HepG2 (cell line): ENCODE measurements around the gene ZNF500. TPM values are rescaled to one million over a fixed set of nuclear protein-coding genes. Genes with fewer than 3 reads are reported as not detected.

Experiments used
- BATF2 ChIP-seq: sonication (generic); formaldehyde crosslinking; IDR thresholded peaks from 2 replicates; pipeline ENCODE4 v1.8.0; 2022; ENCODE audit warnings: mild to moderate bottlenecking, missing genetic modification reagents, moderate library complexity
- BRF2 ChIP-seq: sonication (generic); formaldehyde crosslinking; IDR thresholded peaks from 2 replicates; pipeline ENCODE4 v1.8.1; 2022; ENCODE audit warnings: mild to moderate bottlenecking, missing genetic modification reagents
- ELF4 ChIP-seq: sonication (generic); formaldehyde crosslinking; IDR thresholded peaks from 2 replicates; pipeline ENCODE4 v1.5.0; 2020; ENCODE audit warnings: missing genetic modification reagents, mild to moderate bottlenecking, moderate library complexity, borderline replicate concordance
- ETV6 ChIP-seq: sonication (generic); formaldehyde crosslinking; conservative IDR thresholded peaks from 2 replicates; pipeline ENCODE4 v1.4.0; 2020; ENCODE audit warnings: missing genetic modification reagents
- GABPA ChIP-seq, 2 experiments: IDR thresholded peaks; 2 replicates each; pipeline ENCODE4 v1.6.1; 2011 to 2016; ENCODE audit warnings: low read depth in 2 of 2, low read length in 1 of 2, missing biosample characterization in 1 of 2, missing genetic modification characterization in 1 of 2
- KDM3A ChIP-seq: IDR thresholded peaks from 2 replicates; pipeline ENCODE4 v1.6.1; 2018; ENCODE audit warnings: low read depth, missing compliant biosample characterization
- MED8 ChIP-seq: sonication (generic); formaldehyde crosslinking; IDR thresholded peaks from 2 replicates; pipeline ENCODE4 v1.8.1; 2023; ENCODE audit warnings: mild to moderate bottlenecking, missing genetic modification reagents; ENCODE audit not compliant: insufficient replicate concordance
- NCOA1 ChIP-seq: sonication (generic); formaldehyde crosslinking; IDR thresholded peaks from 2 replicates; pipeline ENCODE4 v1.9.0; 2021; ENCODE audit warnings: missing genetic modification reagents
- NFE2 ChIP-seq: sonication (generic); formaldehyde crosslinking; IDR thresholded peaks from 2 replicates; pipeline ENCODE4 v1.4.0; 2020; ENCODE audit warnings: missing genetic modification reagents
- PAX8 ChIP-seq: sonication (generic); formaldehyde crosslinking; IDR thresholded peaks from 2 replicates; pipeline ENCODE4 v1.8.0; 2022; ENCODE audit warnings: mild to moderate bottlenecking, missing genetic modification reagents, borderline replicate concordance
- PCBP1 ChIP-seq: fragments of 200-400 bp; formaldehyde crosslinking; IDR thresholded peaks from 2 replicates; pipeline ENCODE4 v1.6.1; 2017; ENCODE audit warnings: mild to moderate bottlenecking, low read depth, low read length, borderline replicate concordance
- SCMH1 ChIP-seq: sonication (generic); formaldehyde crosslinking; IDR thresholded peaks from 2 replicates; pipeline ENCODE4 v1.9.0; 2021; ENCODE audit warnings: missing genetic modification reagents, mild to moderate bottlenecking, borderline replicate concordance
- SRY ChIP-seq: sonication (generic); formaldehyde crosslinking; IDR thresholded peaks from 2 replicates; pipeline ENCODE4 v1.8.0; 2022; ENCODE audit warnings: mild to moderate bottlenecking, missing genetic modification reagents
- TEAD2 ChIP-seq: sonication (generic); formaldehyde crosslinking; IDR thresholded peaks from 2 replicates; pipeline ENCODE4 v1.9.0; 2021; ENCODE audit warnings: missing genetic modification reagents
- ZBTB8A ChIP-seq: sonication (generic); formaldehyde crosslinking; IDR thresholded peaks from 2 replicates; pipeline ENCODE4 v1.4.0; 2020; ENCODE audit warnings: mild to moderate bottlenecking, low read depth, missing genetic modification reagents, borderline replicate concordance
- ZC3H4 ChIP-seq: sonication (generic); formaldehyde crosslinking; IDR thresholded peaks from 2 replicates; pipeline ENCODE4 v1.4.0; 2020; ENCODE audit warnings: missing genetic modification reagents, borderline replicate concordance
- ZNF343 ChIP-seq: sonication (generic); formaldehyde crosslinking; IDR thresholded peaks from 2 replicates; pipeline ENCODE4 v1.4.0; 2020; ENCODE audit warnings: mild to moderate bottlenecking, missing genetic modification reagents
- polyA plus RNA-seq, 8 experiments: library from polyadenylated mRNA; depleted of rRNA in 3 of 8; stranded (reverse) in 7 of 8; unstranded in 1 of 8; fragments of >200 nt; fragmentation: Illumina TruSeq in 4 of 8; extraction: Trizol in 4 of 8; gene quantifications; 2 replicates each; pipeline versions ENCODE4 v1.2.1 to v1.2.3, GENCODE V29; 2011 to 2016; ENCODE audit warnings: low read depth in 4 of 8, missing spikeins in 1 of 8, mixed read lengths in 1 of 8; ENCODE audit not compliant: insufficient read depth in 1 of 8
- total RNA-seq, 5 experiments: library from RNA; depleted of rRNA; stranded (reverse); fragments of >200 nt; fragmentation: Illumina TruSeq; extraction: Trizol; gene quantifications; 2 replicates each; pipeline ENCODE4 v1.2.3, GENCODE V29; 2016; ENCODE audit warnings: low read depth in 1 of 5
- TF ChIP-seq, protein P1 (sequence below): sonication (generic); formaldehyde crosslinking; IDR thresholded peaks from 2 replicates; pipeline ENCODE4 v1.4.0; 2020; ENCODE audit warnings: mild to moderate bottlenecking, missing genetic modification reagents
- TF ChIP-seq, protein P2 (sequence below): sonication (generic); formaldehyde crosslinking; IDR thresholded peaks from 2 replicates; pipeline ENCODE4 v1.4.0; 2020; ENCODE audit warnings: missing genetic modification reagents, borderline replicate concordance
- TF ChIP-seq, protein P3 (sequence below): sonication (generic); formaldehyde crosslinking; conservative IDR thresholded peaks from 2 replicates; pipeline ENCODE4 v1.8.0; 2022; ENCODE audit warnings: mild to moderate bottlenecking, moderate library complexity, missing genetic modification reagents

ZNF500 gene
- total and polyA plus RNA-seq, 2 of the 13 experiments (the other 11 are each of a cell fraction or from before 2014, with no cell fraction given), result 6.1 to 12.2 TPM

- TF ChIP-seq SCMH1 (CRISPR knock-in tag) (no peak), SRY (CRISPR knock-in tag) (peak; percentile 82; the same call in 1 of the 2 replicates), GABPA (IDR thresholded peaks at IDR 0.05; ENCODE audit: low read depth, low read length) (peak; percentile 96), GABPA (CRISPR knock-in tag; IDR thresholded peaks at IDR 0.05; ENCODE audit: low read depth) (peak; percentile 92), ZNF343 (no peak; the same call in 1 of the 2 replicates), PCBP1 (0 out of 2 replicates have a peak, but pooled peaks have one; percentile 51), BATF2 (CRISPR knock-in tag) (no peak), MED8 (peak; percentile 17), KDM3A (CRISPR knock-in tag) (no peak), BRF2 (CRISPR knock-in tag) (peak; percentile 63; the same call in 1 of the 2 replicates), PAX8 (peak; percentile 80; the same call in 1 of the 2 replicates), ETV6 (CRISPR knock-in tag) (peak; percentile 80; the same call in 1 of the 2 replicates), NFE2 (CRISPR knock-in tag) (no peak), NCOA1 (peak; percentile 77; the same call in 1 of the 2 replicates), ZC3H4 (CRISPR knock-in tag) (no peak), TEAD2 (CRISPR knock-in tag) (peak; percentile 78; the same call in 1 of the 2 replicates), ZBTB8A (CRISPR knock-in tag) (no peak), ELF4 (CRISPR knock-in tag) (no peak)
- TF ChIP-seq, protein P1, sequence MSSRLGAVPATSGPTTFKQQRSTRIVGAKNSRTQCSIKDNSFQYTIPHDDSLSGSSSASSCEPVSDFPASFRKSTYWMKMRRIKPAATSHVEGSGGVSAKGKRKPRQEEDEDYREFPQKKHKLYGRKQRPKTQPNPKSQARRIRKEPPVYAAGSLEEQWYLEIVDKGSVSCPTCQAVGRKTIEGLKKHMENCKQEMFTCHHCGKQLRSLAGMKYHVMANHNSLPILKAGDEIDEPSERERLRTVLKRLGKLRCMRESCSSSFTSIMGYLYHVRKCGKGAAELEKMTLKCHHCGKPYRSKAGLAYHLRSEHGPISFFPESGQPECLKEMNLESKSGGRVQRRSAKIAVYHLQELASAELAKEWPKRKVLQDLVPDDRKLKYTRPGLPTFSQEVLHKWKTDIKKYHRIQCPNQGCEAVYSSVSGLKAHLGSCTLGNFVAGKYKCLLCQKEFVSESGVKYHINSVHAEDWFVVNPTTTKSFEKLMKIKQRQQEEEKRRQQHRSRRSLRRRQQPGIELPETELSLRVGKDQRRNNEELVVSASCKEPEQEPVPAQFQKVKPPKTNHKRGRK (CRISPR knock-in tag), result no peak
- TF ChIP-seq, protein P2, sequence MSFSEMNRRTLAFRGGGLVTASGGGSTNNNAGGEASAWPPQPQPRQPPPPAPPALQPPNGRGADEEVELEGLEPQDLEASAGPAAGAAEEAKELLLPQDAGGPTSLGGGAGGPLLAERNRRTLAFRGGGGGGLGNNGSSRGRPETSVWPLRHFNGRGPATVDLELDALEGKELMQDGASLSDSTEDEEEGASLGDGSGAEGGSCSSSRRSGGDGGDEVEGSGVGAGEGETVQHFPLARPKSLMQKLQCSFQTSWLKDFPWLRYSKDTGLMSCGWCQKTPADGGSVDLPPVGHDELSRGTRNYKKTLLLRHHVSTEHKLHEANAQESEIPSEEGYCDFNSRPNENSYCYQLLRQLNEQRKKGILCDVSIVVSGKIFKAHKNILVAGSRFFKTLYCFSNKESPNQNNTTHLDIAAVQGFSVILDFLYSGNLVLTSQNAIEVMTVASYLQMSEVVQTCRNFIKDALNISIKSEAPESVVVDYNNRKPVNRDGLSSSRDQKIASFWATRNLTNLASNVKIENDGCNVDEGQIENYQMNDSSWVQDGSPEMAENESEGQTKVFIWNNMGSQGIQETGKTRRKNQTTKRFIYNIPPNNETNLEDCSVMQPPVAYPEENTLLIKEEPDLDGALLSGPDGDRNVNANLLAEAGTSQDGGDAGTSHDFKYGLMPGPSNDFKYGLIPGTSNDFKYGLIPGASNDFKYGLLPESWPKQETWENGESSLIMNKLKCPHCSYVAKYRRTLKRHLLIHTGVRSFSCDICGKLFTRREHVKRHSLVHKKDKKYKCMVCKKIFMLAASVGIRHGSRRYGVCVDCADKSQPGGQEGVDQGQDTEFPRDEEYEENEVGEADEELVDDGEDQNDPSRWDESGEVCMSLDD (CRISPR knock-in tag), result peak; percentile 69; the same call in 1 of the 2 replicates
- TF ChIP-seq, protein P3, sequence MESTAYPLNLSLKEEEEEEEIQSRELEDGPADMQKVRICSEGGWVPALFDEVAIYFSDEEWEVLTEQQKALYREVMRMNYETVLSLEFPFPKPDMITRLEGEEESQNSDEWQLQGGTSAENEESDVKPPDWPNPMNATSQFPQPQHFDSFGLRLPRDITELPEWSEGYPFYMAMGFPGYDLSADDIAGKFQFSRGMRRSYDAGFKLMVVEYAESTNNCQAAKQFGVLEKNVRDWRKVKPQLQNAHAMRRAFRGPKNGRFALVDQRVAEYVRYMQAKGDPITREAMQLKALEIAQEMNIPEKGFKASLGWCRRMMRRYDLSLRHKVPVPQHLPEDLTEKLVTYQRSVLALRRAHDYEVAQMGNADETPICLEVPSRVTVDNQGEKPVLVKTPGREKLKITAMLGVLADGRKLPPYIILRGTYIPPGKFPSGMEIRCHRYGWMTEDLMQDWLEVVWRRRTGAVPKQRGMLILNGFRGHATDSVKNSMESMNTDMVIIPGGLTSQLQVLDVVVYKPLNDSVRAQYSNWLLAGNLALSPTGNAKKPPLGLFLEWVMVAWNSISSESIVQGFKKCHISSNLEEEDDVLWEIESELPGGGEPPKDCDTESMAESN (CRISPR knock-in tag), result peak; percentile 71; the same call in 1 of the 2 replicates
Observed at GRCh38 chr16:4734063-4734729, 32.8 kb downstream of the ZNF500 start, which contains the start of the genes ANKS3 and DNAAF8 (continued).
